GM08714 (cell line): Measurements from ENCODE around the gene ENAH.
"Not testable (repeated sequence)": the region's sequence is repeated elsewhere in the genome, so short reads cannot be mapped to it uniquely, and the experiment has no call there.

Experiments used
- H3K4me3 ChIP-seq: fragments of 200-500 bp; sonication (Bioruptor generic); 2 replicates; pipeline ENCODE4 v1.5.1; 2014; ENCODE audit warnings: mild to moderate bottlenecking, low read length, inconsistent platforms
- ZNF274 ChIP-seq: IDR thresholded peaks from 2 replicates; pipeline ENCODE4 v1.6.1; 2012; ENCODE audit warnings: mild to moderate bottlenecking, low read depth, low read length

Gene ENAH

GRCh38 chr1:225532240-225532944 is 120.5 kb downstream of the ENAH start:
- no peak overlapping the region for H3K4me3 ChIP-seq
- no peak for TF ChIP-seq ZNF274

- no peak for TF ChIP-seq ZNF274
- H3K4me3 ChIP-seq = no peak overlapping the region
Measured at GRCh38 chr1:225529726-225530125, 123.2 kb downstream of the ENAH start.

DNA sequence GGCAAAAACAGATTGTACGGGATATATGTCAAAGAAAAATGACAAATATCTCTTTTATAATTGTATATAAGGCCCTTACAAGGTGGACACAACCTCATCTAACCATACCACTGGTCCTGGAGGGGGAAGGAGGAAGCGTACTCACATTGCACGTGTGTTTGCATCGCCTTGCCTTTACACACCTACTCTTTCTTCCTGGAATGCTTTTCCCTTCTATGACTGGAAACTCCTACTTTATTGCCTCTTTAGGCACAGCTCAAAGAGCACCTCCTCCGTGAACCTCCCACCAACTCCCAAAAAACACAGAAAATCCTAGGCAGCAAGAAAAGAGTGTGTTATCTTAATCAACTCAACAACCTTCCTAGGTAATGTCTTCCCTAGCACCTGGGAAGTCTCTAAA is 125.3 kb downstream of the ENAH start:
- no peak overlapping the region for H3K4me3 ChIP-seq
- no peak for TF ChIP-seq ZNF274

- H3K4me3 ChIP-seq = no peak overlapping the region
- TF ChIP-seq ZNF274 = no peak
Measured at GRCh38 chr1:225526878-225527277, 126.0 kb downstream of the ENAH start.

GRCh38 chr1:225525377-225525776 is 127.5 kb downstream of the ENAH start:
- no peak for TF ChIP-seq ZNF274
- no peak overlapping the region for H3K4me3 ChIP-seq

DNA sequence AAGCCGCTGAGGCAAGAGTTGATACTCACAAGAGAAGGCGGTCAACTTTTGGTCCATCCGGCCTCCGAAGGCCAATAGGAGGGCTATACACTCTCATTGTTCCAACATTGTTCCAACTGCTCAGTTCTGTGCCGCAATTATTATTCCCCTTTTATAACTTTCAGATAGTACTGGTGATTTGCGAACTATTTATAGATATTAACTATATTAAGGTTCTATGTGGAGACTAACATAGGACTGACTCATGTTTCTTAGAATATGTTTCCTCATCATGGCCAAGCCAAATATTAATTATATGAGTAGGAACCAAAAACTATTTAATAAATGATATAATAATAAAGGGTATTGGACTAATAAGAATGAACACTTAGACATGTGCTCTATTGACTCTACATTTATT is 128.4 kb downstream of the ENAH start:
- TF ChIP-seq ZNF274 = no peak
- H3K4me3 ChIP-seq = no peak overlapping the region

DNA sequence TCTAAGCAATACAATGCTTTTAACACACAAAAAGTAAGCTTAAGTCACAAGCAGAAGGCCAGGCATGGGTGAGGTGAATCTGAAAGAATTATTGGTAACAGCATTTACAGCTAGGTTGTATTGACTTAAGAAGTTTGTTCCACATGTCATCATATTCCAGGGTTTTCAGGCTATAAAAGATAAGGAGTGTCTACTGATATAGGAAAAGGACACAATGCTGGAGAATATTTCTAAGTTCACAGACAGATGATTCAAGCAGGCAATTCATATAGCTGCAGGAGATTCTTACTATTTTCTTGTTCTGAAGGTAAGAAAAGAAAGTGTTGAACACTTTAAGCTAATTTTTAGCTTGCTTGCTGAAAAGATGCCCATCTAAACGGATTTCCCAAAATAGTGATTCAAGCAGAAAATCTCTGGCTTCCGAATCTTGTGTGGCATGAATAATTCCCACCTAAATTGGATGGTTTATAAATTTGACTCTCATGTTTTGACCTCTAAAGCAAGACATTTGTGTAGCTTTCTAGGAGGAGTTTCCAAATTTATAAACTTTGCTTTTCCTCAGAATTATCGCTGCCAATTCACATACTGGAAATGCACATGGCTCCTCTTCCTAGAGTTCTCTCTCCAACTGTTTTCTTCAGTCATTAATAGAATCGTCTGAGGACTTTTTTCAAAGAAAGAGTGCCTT is 129.5 kb downstream of the ENAH start:
- H3K4me3 ChIP-seq = no peak overlapping the region
- TF ChIP-seq ZNF274 = no peak

- no peak overlapping the region for H3K4me3 ChIP-seq
- no peak for TF ChIP-seq ZNF274
Measured at GRCh38 chr1:225522588-225523262, 130.2 kb downstream of the ENAH start.

- H3K4me3 ChIP-seq = no peak overlapping the region
- no peak for TF ChIP-seq ZNF274
Measured at GRCh38 chr1:225520587-225521227, 132.2 kb downstream of the ENAH start.

DNA sequence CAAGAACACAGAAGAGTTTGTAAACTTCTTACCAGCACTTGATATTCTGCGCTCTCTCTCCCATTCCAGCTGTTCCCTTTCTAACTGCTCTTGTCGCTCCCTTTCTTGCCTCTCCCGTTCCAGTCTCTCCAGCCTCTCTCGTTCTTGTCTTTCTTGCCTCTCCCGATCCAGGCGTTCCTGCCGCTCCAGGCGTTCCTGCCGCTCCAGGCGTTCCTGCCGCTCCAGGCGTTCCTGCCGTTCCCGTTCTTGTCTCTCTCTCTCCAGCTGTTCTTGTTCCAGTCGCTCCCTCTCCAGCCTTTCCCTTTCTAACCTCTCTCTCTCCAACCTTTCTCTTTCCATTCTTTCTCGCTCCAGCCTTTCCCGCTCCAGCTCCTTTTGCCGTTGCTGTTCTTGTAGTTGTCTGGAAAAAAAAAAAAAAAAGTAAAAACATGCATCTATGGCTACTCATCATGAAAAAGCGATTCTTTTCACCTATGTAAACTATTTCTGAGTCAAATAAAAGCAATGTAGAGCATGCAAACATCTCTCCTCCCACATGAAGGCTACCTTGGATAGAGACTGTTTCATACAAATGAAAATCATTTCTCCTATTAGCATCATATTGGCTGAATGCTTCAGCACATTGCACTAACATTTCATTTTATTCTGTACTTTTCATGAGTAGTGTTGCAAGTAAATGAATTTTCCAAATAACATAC is 133.6 kb downstream of the ENAH start:
- H3K4me3 ChIP-seq = no peak overlapping the region
- no peak for TF ChIP-seq ZNF274

DNA sequence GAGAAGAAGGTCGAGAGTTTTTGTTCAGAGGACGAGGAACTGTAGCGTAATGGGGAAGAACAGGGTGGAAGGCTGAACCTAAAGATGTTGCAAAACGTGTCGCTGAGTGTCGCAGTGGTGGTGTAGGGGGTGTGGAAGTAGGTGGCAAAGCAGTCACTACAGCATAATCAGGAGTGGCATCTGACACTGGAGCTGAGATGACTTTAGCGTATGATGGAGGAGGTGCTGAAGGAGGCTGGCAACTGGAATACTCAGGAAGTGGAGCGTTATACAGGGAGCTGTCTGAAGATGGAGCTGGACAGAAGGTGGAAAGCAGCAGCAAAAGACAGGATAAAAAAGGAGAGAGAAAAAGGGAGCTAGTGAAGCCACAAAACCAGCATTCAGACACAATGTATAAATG is 135.2 kb downstream of the ENAH start:
- no peak for TF ChIP-seq ZNF274
- no peak overlapping the region for H3K4me3 ChIP-seq

DNA sequence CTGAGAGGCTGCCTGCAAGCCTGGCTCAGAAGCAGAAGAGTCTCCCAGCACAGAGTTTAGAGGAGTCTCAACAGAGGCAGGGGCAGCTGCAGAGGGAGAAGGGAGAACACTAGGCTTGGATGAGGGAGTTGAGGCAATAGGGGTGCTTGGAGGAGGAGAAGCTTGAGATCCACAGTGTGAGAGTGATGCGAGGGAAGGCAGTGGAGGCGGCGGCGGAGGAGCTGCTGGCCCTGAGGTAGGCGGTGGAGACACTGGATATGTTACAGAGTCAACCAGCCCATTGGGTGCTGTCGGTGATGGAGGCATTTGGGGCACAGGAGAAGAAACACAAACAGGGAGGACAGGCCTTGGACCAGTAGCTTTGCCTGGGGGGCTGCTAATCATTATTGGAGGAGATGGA is 135.7 kb downstream of the ENAH start:
- TF ChIP-seq ZNF274 = no peak
- H3K4me3 ChIP-seq = no peak overlapping the region

- H3K4me3 ChIP-seq = no peak overlapping the region
- TF ChIP-seq ZNF274 = no peak
Measured at GRCh38 chr1:225514671-225515081, 138.2 kb downstream of the ENAH start.

- H3K4me3 ChIP-seq = not testable (repeated sequence)
Measured at GRCh38 chr1:225513576-225513975, 139.3 kb downstream of the ENAH start.
